Neural cell (in vitro differentiated cells): ENCODE data around the gene TBL1XR1. TPM values are rescaled to one million over a fixed set of nuclear protein-coding genes. Genes with fewer than 3 reads are reported as not detected.

Experiments used
- H2AFZ ChIP-seq: fragments of 200-600, 300-800 bp; sonication (generic), shearing (Covaris generic); 2 replicates; pipeline ENCODE4 v1.6.0; 2014; ENCODE audit warnings: low read depth, mild to moderate bottlenecking, antibody characterized with exemption, low read length, moderate library complexity
- H3F3A ChIP-seq: fragments of 200-600 bp; shearing (Covaris generic); 2 replicates; pipeline ENCODE4 v1.6.1; 2016; ENCODE audit warnings: mild to moderate bottlenecking, moderate library complexity, mixed read lengths, antibody characterized with exemption, low read length; ENCODE audit not compliant: insufficient read depth, poor library complexity, severe bottlenecking
- H3K27ac ChIP-seq: fragments of 200-600, 300-800 bp; sonication (generic), shearing (Covaris generic); 2 replicates; pipeline ENCODE4 v1.5.1; 2014; ENCODE audit warnings: mild to moderate bottlenecking, low read length, moderate library complexity
- H3K27me3 ChIP-seq: fragments of 300-800, 200-600 bp; sonication (generic), shearing (Covaris generic); 2 replicates; pipeline ENCODE4 v1.6.0; 2014; ENCODE audit warnings: mild to moderate bottlenecking, low read depth, low read length, moderate library complexity; ENCODE audit not compliant: insufficient read depth
- H3K36me3 ChIP-seq: fragments of 300-800, 200-600 bp; sonication (generic), shearing (Covaris generic); 2 replicates; pipeline ENCODE4 v1.5.1; 2014; ENCODE audit warnings: mild to moderate bottlenecking, antibody characterized with exemption, low read length, moderate library complexity; ENCODE audit not compliant: insufficient read depth
- H3K4me2 ChIP-seq: fragments of 300-800, 200-600 bp; sonication (generic), shearing (Covaris generic); 2 replicates; pipeline ENCODE4 v1.6.0; 2014; ENCODE audit warnings: mild to moderate bottlenecking, low read length
- H3K4me3 ChIP-seq: fragments of 300-800, 200-600 bp; sonication (generic), shearing (Covaris generic); 2 replicates; pipeline ENCODE4 v1.5.1; 2014; ENCODE audit warnings: mild to moderate bottlenecking, low read length, moderate library complexity
- H3K79me2 ChIP-seq: fragments of 200-600 bp; shearing (Covaris generic); replicated peaks from 2 replicates; pipeline ENCODE4 v1.6.0; 2014; ENCODE audit warnings: mild to moderate bottlenecking, low read length, moderate library complexity; ENCODE audit not compliant: insufficient read depth
- H3K9ac ChIP-seq: fragments of 300-800, 200-600 bp; sonication (generic), shearing (Covaris generic); 2 replicates; pipeline ENCODE4 v1.6.1; 2016; ENCODE audit warnings: mild to moderate bottlenecking, low read length, mixed read lengths
- H3K9me2 ChIP-seq: fragments of 200-600 bp; shearing (Covaris generic); 2 replicates; pipeline ENCODE4 v1.6.1; 2016; ENCODE audit warnings: mild to moderate bottlenecking, low read length, mixed read lengths; ENCODE audit not compliant: insufficient read depth
- H3K9me3 ChIP-seq: fragments of 200-600, 300-800 bp; sonication (generic), shearing (Covaris generic); 2 replicates; pipeline ENCODE4 v1.6.1; 2016; ENCODE audit warnings: mild to moderate bottlenecking, mixed run types, low read length, moderate library complexity, mixed read lengths
- H4K20me1 ChIP-seq: fragments of 200-600 bp; shearing (Covaris generic); 2 replicates; pipeline ENCODE4 v1.6.1; 2016; ENCODE audit warnings: mild to moderate bottlenecking, mixed run types; ENCODE audit not compliant: insufficient read depth
- CTCF ChIP-seq: fragments of 450-650 bp; IDR thresholded peaks from 2 replicates; pipeline ENCODE4 v1.5.1; 2014; ENCODE audit warnings: antibody characterized with exemption, mild to moderate bottlenecking, moderate library complexity; ENCODE audit not compliant: poor library complexity, severe bottlenecking
- EP300 ChIP-seq: fragments of 450-650 bp; conservative IDR thresholded peaks from 2 replicates; pipeline ENCODE4 v1.6.1; 2014; ENCODE audit warnings: antibody characterized with exemption, mild to moderate bottlenecking, moderate library complexity; ENCODE audit not compliant: poor library complexity, severe bottlenecking
- EZH2 ChIP-seq: fragments of 200-600, 300-800 bp; shearing (Covaris generic), sonication (generic); IDR thresholded peaks from 2 replicates; pipeline ENCODE4 v1.6.1; 2014; ENCODE audit warnings: antibody characterized with exemption, low read length, borderline replicate concordance, mild to moderate bottlenecking; ENCODE audit not compliant: insufficient read depth, poor library complexity, severe bottlenecking
- MXI1 ChIP-seq: fragments of 450-650 bp; conservative IDR thresholded peaks from 2 replicates; pipeline ENCODE4 v1.6.1; 2014; ENCODE audit warnings: antibody characterized with exemption, mild to moderate bottlenecking; ENCODE audit not compliant: poor library complexity, severe bottlenecking
- POLR2AphosphoS5 ChIP-seq: IDR thresholded peaks from 2 replicates; pipeline ENCODE4 v1.6.1; 2012
- RAD21 ChIP-seq: fragments of 450-650 bp; conservative IDR thresholded peaks from 2 replicates; pipeline ENCODE4 v1.6.1; 2014; ENCODE audit warnings: antibody characterized with exemption, mild to moderate bottlenecking, moderate library complexity
- REST ChIP-seq: IDR thresholded peaks from 2 replicates; pipeline ENCODE4 v1.6.1; 2012; ENCODE audit warnings: borderline replicate concordance
- SMC3 ChIP-seq: fragments of 450-650 bp; conservative IDR thresholded peaks from 2 replicates; pipeline ENCODE4 v1.6.1; 2014; ENCODE audit warnings: antibody characterized with exemption, mild to moderate bottlenecking, moderate library complexity; ENCODE audit not compliant: poor library complexity
- TAF1 ChIP-seq: IDR thresholded peaks from 2 replicates; pipeline ENCODE4 v1.6.1; 2012; ENCODE audit warnings: low read depth
- polyA plus RNA-seq: library from polyadenylated mRNA; depleted of rRNA; stranded (reverse); fragments of >200 nt; gene quantifications from 2 replicates; pipeline ENCODE4 v1.2.3, GENCODE V29; 2014

TBL1XR1 gene
- polyA plus RNA-seq, 1 donor from 2014 or later: 96.3 TPM

GRCh38 chr3:177084616-177085015 is 112.7 kb downstream of the TBL1XR1 start:
- H3K36me3 ChIP-seq: peaks cover 5% of the 10 kb centered on the region

GRCh38 chr3:177080122-177080521 is 117.2 kb downstream of the TBL1XR1 start:
- Histone ChIP-seq H3K4me2 (no peak overlapping the region), H3K9me2 (no peaks in the 10 kb centered on the region), H3K9me3 (no peaks in the 10 kb centered on the region), H3F3A (no peaks in the 10 kb centered on the region), H3K27ac (no peak overlapping the region), H3K36me3 (no peaks in the 10 kb centered on the region), H3K79me2 (peaks cover 38% of the 10 kb centered on the region), H4K20me1 (no peaks in the 10 kb centered on the region), H2AFZ (no peak overlapping the region), H3K9ac (no peak overlapping the region), H3K4me3 (no peak overlapping the region), H3K27me3 (no peaks in the 10 kb centered on the region)
- no peak for TF ChIP-seq TAF1
- TF ChIP-seq EZH2: no peak
- TF ChIP-seq MXI1: no peak
- TF ChIP-seq CTCF: no peak
- TF ChIP-seq POLR2AphosphoS5: no peak
- no peak for TF ChIP-seq EP300
- no peak for TF ChIP-seq SMC3

More at GRCh38 chr3:177084616-177085015, 112.7 kb downstream of the TBL1XR1 start:
- H4K20me1 ChIP-seq: no peaks in the 10 kb centered on the region
- no peak overlapping the region for H3K9ac ChIP-seq
- H3K4me2 ChIP-seq: no peak overlapping the region
- no peaks in the 10 kb centered on the region for H3K27me3 ChIP-seq
- no peaks in the 10 kb centered on the region for H3K9me3 ChIP-seq
- no peaks in the 10 kb centered on the region for H3F3A ChIP-seq
- H3K9me2 ChIP-seq: no peaks in the 10 kb centered on the region
- H3K79me2 ChIP-seq: peaks cover 53% of the 10 kb centered on the region
- no peak overlapping the region for H3K27ac ChIP-seq
- H2AFZ ChIP-seq: no peak overlapping the region
- H3K4me3 ChIP-seq: no peak overlapping the region
- TF ChIP-seq MXI1 (no peak), EZH2 (no peak), REST (no peak), EP300 (no peak), RAD21 (no peak), CTCF (no peak), SMC3 (no peak), TAF1 (no peak), POLR2AphosphoS5 (no peak)
